GM11168 (cell line): Measurements from ENCODE around the gene CXCL17.
"Not testable (repeated sequence)": the region's sequence is repeated elsewhere in the genome, so short reads cannot be mapped to it uniquely, and the experiment has no call there.

Experiments used
- in situ Hi-C: fragments of 300-500 bp; cut with MboI; formaldehyde crosslinking; loops from one replicate; pipeline ENCODE4 v1.12.0; 2022; ENCODE audit warnings: low sequenced_read_pairs; ENCODE audit not compliant: unreplicated experiment

The CXCL17 gene, protein sequence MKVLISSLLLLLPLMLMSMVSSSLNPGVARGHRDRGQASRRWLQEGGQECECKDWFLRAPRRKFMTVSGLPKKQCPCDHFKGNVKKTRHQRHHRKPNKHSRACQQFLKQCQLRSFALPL

DNA sequence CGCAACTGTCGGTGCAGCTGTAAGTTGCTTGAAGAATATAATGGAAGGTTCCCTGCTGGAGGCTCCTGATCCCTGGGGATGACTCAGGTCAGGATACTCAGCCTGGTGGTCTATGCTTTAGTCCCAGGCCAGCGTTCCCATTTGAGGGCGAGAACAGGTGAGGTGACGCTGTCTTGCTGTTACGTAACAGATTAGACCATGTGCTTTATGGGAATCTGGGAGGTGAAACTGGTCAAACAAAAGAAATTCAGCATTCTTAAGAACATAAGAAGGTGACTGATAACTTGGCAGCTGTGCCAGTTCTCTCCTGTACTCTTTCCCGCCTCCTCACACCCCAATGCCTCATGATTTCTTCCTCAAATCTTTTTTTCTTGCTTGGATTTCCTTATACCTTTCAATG is at the start of gene CXCL17:
CXCL17 (minus strand) TSS at position 114 of the 400 bp plus-strand sequence. CDS start 114 bp downstream, outside the sequence.
- in situ Hi-C loops: no loop called here

DNA sequence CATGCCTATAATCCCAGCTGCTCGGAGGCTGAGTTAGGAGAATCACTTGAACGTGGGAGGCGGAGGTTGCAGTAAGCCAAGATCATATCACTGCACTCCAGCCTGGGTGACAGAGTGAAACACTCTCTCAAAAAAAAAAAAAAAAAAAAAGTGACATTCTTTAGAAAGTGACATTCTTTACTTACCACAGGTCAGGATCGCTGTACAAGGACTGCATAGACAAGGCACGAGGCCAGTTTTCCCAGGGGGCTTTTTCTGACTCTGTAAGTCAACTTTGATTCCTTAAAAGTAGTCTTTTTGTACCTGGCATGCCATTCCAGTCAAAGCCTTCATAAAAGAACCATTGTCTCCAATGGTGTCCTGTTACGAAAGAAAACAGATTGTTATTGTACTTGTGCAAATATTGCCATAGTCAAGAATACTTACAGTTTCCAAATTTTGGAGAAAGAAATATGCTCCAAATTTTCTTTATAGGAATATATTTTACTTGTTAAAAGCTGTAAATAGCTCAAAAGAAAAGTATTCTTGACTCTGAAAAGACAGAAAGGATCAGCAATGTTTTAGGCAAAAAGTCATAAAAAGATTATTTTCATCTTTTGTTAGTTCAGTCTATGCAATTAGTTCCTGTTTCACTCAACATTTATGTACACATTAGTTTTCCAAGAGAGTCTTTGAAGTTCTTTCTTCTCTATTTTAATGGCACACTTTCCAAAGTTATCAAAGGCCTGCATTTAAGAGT is 46.2 kb upstream of the CXCL17 start:
- in situ Hi-C loops: no loop called here

DNA sequence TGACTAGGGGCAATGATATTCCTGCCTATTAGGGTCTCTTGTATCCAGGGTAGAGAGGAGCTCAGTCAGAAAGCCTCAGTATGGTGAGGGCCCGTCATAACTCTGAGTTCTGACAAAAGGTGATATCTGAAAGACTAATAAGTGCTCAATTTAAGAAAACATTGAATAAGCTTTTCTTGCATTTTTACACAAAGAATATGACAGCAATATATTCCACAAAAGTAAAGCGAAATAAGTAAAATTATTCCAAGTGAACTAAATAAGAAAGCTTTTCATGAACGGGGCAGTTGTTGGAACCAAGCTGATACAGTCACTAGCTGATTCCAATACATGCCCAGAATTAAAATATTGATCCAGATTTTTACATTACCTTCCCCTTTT is 45.0 kb upstream of the CXCL17 start:
- in situ Hi-C loops: no loop called here

DNA sequence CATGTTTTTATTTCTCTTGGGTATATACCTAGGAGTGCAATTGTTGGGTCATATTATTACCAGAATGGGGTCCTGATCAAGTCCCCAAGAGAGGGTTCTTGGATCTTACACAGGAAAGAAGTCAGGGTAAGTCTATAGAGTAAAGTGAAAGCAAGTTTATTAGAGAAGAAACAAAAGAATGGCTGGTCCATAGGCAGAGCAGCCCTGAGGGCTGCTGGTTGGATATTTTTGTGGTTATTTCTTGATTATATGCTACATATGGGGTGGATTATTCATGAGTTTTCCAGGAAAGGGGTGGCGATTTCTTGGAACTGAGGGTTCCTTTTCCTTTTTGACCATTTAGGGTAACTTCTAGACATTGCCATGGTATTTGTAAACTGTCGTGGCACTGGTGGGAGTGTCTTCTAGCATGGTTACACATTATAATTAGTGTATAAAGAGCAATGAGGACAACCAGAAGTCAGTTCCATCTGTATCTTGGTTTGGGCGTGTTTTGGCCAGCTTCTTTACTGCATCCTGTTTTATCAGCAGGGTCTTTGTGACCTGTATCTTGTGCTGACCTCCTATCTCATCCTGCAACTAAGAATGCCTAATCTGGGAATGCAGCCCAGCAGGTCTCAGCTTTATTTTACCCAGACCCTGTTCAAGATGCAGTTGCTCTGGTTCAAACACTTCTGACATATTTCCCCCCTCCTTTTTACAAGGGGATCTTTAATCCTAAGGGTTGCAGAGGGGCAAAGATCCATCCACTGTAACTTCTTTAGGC is 44.5 kb upstream of the CXCL17 start:
- in situ Hi-C loops: no loop called here

DNA sequence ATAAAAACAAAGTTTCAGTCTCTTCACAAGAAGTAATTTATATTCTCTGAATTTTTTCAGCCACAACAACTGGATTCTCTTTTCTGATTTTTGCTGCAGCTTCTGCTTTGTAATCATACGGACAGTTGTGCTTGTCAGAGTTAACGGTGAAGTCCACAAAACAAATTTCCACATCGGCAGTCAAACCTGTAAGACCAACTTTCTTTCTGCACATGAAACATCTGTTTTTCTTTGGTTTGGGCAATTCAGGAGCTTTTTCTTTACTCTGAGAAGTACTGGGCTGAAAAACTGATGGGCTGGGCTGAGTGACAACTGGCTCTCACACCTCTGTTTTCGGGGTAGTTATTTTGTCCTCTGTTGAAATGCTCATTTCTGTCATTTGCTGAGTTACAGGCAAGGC is 42.3 kb upstream of the CXCL17 start:
- in situ Hi-C loops: not testable (repeated sequence)

DNA sequence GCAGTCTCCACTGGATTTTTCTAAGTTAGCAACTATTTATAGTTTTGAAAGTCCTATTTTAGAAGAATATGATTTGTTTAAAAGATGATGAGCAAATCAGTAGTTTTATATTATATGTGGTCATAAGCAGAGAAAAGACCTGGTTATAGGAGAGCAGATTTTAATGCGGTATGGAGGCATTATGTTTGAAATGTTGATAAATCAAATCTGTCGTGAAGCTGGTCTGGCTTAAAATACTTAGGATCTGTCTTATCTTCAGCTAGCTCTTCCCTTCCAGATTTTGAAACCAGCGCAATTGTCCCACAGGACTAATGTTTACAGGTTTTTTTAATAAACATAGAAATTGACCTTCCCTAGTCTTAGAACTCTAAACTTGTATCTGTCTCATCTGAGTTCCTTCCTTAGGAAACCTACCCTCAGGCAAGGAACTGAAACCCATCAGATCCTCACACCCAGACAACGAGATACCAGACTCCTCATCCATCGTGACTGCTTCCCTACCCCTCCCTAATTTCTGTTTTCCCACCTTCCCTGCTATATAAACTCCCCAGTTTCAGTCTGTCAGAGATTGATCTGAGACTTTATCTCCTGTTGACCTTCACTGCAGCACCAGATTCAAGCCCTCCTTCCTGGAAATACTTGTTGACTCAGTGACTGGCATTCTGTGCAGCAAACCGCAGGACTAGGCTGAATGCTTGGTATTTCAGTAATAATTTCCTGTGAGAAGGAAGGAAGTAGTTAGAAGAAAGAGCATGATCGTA is 37.8 kb upstream of the CXCL17 start:
- in situ Hi-C loops: no loop called here

DNA sequence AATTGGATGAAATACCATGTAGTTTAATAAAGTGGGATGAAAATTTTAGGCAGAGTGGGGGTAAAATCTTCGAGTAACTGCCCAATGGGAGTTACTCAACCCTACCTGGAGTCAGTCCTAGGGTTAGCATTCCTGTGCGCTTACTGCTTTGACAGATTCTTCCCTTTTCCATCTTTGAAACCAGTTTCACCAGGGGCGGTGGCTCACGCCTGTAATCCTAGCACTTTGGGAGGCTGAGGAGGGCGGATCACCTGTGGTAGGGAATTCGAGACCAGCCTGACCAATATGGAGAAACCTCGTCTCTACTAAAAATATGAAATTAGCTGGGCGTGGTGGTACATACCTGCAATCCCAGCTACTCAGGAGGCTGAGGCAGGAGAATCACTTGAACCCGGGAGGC is 37.0 kb upstream of the CXCL17 start:
- in situ Hi-C loops: no loop called here

DNA sequence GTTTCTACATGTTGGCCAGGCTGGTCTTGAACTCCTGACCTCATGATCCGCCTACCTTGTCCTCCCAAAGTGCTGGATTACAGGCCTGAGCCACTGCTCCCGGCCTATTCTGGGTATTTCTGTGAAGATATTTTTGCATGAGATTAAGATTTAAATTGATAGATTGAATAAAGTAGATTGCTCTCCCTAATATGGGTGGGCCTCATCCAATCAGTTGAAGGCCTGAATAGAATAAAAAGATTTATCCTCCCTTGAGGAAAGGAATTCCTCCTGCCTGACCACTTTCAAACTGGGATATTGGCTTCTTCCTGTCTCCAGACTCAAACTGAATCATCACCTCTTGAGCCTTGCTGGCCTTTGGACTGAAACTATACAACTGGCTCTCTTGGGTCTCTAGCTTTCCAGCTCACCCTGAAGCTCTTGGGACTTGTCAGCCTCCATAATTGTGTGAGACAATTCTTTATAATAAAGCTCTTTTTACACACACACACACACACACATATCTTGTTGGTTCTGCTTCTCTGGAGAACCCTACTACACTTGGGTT is 36.1 kb upstream of the CXCL17 start:
- in situ Hi-C loops: no loop called here

DNA sequence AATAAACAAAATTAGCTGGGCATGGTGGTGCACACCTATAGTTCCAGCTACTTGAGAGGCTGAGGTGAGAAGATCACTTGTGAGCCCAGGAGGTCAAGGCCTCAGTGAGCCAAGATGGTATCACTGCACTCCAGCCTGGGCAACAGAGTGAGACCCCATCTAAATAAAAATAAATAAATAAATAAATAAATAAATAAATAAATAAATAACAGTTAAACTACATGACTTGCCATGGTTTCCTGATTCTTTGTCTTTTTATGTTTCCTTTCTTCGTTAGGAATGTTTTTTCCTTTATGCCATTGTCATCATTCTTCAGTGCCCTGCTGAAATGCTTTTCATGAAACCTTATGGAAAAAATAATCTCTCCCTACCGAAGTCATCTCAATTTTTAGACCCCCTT is 35.2 kb upstream of the CXCL17 start:
- in situ Hi-C loops: no loop called here

DNA sequence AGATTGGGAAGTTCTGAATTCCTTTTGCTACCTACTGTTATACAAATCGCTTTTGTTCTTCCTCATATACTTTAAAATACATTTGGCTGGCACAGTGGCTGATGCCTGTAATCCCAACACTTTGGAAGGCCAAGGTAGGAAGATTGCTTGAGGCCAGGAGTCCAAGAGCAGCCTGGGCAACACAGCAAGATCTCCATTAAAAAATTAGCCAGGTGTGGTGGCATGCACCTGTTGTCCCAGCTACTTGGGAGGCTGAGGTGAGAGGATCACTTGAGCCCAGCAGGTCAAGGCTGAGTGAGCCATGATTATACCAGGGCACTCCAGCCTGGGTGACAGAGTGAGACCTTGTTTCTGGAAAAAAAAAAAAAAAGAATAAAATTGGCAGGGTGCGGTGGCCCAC is 34.4 kb upstream of the CXCL17 start:
- in situ Hi-C loops: no loop called here

DNA sequence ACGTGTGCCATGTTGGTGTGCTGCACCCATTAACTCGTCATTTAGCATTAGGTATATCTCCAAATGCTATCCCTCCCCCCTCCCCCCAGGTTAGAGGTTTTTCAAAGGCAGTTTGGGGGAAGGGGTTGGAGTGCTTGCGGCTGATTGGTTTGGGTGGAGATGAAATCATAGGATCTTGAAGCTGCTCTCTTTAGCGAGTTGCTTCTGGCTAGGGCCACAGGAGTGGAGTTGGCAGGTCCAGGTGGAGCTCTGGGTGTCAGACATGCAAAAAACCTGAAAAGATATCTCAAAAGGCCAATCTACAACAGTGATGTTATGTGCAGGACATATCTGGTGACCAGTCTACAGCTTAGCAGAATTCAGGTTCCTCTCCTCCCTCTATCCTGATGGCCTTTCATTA is 32.6 kb upstream of the CXCL17 start:
- in situ Hi-C loops: no loop called here

DNA sequence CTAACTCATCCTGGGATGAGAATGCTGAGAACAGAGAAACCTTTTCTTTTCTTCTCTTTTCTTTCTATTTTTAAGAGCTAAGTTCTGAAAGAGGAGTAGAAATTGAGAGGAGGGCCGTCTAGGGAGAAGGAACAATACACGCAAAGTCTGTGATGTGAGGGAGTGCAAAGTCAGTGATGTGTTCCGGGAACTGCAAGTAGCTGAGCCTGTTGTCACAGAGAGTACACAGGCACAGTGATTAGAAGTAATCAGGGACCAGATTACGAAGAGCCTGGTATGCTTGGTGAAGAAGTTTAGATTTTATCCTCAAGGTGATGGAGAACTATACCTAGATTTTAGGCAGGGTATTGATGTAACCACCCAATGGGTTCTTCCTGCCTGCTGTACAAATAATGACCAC is 32.0 kb upstream of the CXCL17 start:
- in situ Hi-C loops: no loop called here

DNA sequence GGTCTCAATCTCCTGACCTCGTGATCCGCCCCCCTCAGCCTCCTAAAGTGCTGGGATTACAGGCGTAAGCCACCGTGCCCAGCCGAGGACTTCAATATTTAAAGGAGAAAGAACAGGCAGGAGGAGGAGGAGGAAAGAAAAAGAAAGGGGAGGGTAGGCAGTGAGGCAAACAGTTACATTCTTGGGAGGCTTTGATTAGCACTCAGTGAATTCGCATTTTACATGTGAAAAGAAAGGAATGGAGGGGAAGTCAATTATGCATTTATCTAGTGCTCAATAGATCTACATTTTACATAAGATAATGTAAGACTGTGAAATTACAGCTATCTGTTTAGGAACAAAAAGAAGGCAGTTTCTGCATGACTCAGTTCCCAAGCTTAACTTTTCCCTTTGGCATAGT is 30.9 kb upstream of the CXCL17 start:
- in situ Hi-C loops: no loop called here

DNA sequence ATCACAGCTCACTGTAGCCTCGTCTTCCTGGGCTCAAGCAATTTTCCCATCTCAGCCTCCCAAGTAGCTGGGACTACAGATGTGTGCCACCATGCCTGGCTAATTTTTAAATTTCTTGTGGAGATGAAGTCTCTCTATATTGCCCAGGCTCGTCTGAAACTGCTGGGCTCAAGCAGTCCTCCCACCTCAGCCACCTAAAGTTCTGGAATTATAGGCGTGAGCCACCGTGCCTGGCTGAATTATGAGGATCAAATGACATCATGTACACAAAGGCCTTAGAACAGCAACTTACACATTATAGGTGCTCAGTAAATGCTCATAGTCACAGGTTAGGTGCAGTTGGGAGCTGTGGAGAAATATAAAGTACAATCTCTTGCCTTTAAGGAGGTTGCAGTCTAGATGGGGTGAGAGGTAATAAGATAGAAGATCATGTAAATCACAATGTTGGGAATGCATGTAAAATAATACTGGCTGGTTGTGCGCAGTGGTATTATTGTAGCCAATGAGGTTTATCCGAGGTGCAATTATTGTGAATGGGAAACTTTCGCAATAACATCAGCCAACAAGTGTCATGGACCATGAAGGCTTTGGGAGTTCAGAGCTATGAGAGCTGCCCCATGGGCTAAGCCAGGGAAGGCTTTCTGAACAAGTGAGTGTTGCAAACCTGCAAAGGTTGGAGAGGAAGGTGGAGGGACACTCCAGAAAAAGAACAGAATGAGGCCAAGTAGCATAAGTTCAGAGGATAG is 29.8 kb upstream of the CXCL17 start:
- in situ Hi-C loops: no loop called here

DNA sequence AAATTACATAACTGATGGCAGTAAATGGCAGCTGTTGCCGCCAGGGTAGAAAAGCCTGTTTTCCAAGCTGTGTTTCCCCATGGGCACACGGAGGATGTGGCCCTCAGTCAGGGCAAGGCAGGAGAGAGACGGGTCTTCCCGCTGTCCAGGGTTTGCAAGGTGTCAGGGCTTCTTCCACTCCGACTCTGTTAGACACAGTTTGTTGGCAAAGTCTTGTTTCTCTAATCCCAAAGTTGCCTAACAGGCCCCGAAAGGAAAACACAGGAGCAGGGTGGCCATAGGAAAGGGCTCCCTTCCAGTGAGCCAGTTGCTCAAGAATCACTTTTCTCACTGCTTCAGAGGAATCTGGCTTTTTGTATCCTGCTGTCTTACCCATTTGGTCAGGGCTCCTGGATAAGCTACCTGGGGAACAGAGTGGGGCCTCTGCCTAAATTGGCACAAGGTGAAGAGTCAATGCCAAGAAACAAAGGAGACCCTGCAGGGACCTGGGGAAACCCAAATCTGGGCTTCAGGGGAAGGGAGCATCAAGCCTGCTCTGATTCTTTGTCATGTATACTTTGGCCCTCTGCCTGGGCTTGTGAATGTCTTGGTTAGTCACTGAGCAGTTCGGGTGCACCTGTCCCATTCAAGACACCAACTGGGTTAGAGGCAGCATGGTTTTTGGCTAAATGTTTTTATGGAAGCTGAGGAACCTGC is 29.0 kb upstream of the CXCL17 start:
- in situ Hi-C loops: no loop called here

DNA sequence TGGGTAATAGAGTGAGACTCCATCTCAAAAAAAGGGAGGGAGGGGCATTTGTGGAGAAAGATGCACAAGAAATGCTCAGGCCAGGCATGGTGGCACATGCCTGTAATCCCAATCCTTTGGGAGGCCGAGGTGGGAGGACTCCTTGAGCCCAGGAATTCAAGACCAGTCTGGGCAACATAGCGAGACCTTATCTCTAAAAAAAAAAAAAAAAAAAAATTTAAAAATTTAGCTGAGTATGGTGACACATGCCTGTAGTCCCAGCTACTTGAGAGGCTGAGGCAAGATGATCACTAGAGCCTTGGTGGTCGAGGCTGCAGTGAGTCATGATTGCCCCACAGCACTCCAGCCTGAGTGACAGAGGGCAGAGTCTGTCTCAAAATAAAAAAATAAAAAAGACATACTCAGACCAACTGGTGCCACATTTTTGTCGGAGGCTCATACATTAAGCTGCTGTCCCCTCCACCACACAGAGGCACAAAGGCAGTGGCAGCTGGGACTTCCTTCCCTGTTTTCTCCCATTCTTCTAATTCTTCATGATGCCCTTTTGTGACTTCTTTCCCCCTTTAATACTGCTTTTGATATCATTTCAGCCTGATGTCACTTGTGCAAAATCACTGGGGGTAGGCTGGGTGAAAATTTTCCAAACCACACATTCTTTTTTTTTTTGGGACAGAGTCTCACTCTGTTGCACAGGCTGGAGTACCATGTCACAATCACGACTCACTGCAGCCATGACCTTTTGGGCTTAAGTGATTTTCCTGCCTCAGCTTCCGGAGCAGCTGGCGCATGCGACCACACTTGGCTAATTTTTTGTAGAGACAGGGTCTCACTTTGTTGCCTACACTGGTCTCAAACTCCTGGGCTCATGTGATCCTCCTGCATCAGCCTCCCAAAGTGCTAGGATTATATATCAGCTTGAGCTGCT is 26.8 kb upstream of the CXCL17 start:
- in situ Hi-C loops: no loop called here

DNA sequence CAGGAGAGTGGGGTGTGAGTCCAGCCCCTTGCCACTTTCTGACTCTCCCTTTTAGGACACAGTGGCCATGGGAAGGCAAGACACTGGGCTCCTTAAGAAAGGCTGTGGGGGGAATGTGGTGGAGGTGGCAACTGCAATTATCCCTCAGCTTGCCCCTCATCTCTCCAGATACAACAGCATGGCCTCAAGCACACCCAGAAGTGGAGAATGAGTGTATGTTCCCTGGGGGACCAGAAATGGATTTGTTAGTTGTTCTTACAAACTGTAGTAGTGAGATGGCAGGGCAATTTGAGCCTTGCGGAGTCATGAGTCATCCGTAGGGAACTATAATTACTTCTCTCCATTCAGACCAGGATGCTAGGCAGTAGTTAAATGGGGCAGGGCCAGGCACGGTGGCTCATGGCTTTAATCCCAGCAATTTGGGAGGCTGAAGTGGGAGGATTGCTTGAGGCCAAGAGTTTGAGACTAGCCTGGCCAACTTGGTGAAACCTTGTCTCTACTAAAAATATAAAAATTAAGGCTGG is 25.6 kb upstream of the CXCL17 start:
- in situ Hi-C loops: no loop called here

DNA sequence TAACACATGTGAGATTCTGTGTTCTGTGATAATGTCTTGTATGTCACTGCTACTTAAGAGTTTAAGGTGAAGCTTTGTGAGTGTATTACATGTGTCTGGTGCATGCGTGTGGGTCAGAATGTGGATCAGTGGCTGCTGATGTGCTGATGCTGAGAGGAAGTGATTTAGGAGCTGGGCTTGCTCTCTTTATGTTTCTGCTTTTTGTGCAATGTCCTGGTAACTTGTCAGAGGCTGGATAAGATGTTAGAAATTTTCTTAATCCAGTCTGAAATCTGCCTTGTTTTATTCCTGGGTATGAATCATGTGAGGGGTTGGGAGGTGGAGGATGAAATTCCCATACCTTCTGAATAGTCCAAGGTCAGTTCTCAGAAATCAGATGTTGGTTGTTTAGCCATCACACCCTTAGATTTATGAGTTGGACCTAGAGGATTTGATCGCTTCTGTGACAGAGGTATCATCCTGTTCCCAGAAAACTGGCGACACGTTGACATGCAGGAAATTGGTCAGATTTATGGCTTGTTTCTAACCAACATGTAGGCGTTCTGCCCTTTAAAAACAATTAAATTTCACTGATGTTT is 24.5 kb upstream of the CXCL17 start:
- in situ Hi-C loops: no loop called here
